ENCODE results near the gene PRM1. TPM values are rescaled to one million over a fixed set of nuclear protein-coding genes. Genes with fewer than 3 reads are reported as not detected.

PRM1 gene
- total and polyA plus RNA-seq, 2 of the 13 experiments (the other 11 are each of a cell fraction or from before 2014, with no cell fraction given): not detected

- TF ChIP-seq PCBP1 (IDR thresholded peaks at IDR 0.05; ENCODE audit: borderline replicate concordance, low read depth, low read length) (0 out of 2 replicates have a peak, but pooled peaks have one; percentile 20), ZFAT (CRISPR knock-in tag; conservative IDR thresholded peaks at IDR 0.05) (no peak)
These were observed 31.7 kb downstream of the PRM1 start (continued) for GRCh38 chr16:11249233-11250061.

GRCh38 chr16:11248133-11248532 lies 33.0 kb downstream of the PRM1 start:
- in situ Hi-C loops (cut with HindIII; ENCODE audit: extremely low pct_ligation_motif_present, low pct_unique_long_range_greater_than_20kb): no loop called here
- WGBS (ENCODE audit: low lambda C conversion rate): 65% methylated on average over 8 of the region's 8 CpGs

More at GRCh38 chr16:11248133-11248532, 33.0 kb downstream of the PRM1 start:
- H2AFZ ChIP-seq (ENCODE audit: low read length): no peak overlapping the region
- no peak for ATAC-seq
- no peak overlapping the region for H3K27ac ChIP-seq (ENCODE audit: extremely low read length, insufficient read depth, low read length)
- ChIA-PET CTCF (ENCODE audit: low intra/inter-chr PET ratio, low total read pairs) (no interaction called here), POLR2A (interaction anchor here (0.9 to 1.7 kb wide), 2 partner anchors 8 to 109 kb away, joined by 3 to 4 read pairs; no protein-coding TSS in a partner anchor)
- peaks cover 19% of the 10 kb centered on the region for H4K20me1 ChIP-seq (ENCODE audit: insufficient read depth, low read length)
- no peak overlapping the region for H3K4me2 ChIP-seq (ENCODE audit: low read depth, low read length)
- no peak overlapping the region for H3K4me3 ChIP-seq (replicated peaks in 1 of 3; ENCODE audit: insufficient read depth in 1 of 3, low read depth in 2 of 3, low read length in 3 of 3)
- H3K9ac ChIP-seq (ENCODE audit: insufficient read depth, low read depth, low read length): no peak overlapping the region
- intact Hi-C loops (cut with micrococcal nuclease; ENCODE audit: unreplicated experiment): no loop called here
- TF ChIP-seq ZSCAN25 (CRISPR knock-in tag; IDR thresholded peaks at IDR 0.05) (no peak), ZNF557 (CRISPR knock-in tag; IDR thresholded peaks at IDR 0.05) (no peak), DPF2 (CRISPR knock-in tag; IDR thresholded peaks at IDR 0.05; ENCODE audit: borderline replicate concordance, low read depth) (no peak), DDIT3 (CRISPR knock-in tag; IDR thresholded peaks at IDR 0.05) (no peak), ZBTB7B (CRISPR knock-in tag; IDR thresholded peaks at IDR 0.05) (no peak), ETV5 (CRISPR knock-in tag; IDR thresholded peaks at IDR 0.05; ENCODE audit: borderline replicate concordance) (no peak), MAF1 (CRISPR knock-in tag; IDR thresholded peaks at IDR 0.05; ENCODE audit: borderline replicate concordance) (no peak), HNRNPUL1 (IDR thresholded peaks at IDR 0.05; ENCODE audit: low read depth, low read length) (no peak), ZNF629 (CRISPR knock-in tag; conservative IDR thresholded peaks at IDR 0.05) (no peak), BRF2 (CRISPR knock-in tag; IDR thresholded peaks at IDR 0.05) (no peak)
- peaks cover 1% of the 10 kb centered on the region for H3K79me2 ChIP-seq (ENCODE audit: insufficient read depth, low read length)
- DNase-seq (ENCODE audit: low spot score): no peak
- no peaks in the 10 kb centered on the region for H3K9me3 ChIP-seq (ENCODE audit: low read length)
- H3K27me3 ChIP-seq (ENCODE audit: control insufficient read depth in 1 of 2, insufficient read depth in 2 of 2, low read length in 2 of 2): peaks cover 0 to 8% of the 10 kb centered on the region in 2 experiments; a peak in 2 of 5 replicates
- FAIRE-seq: no peak
- H3K36me3 ChIP-seq (replicated peaks in 1 of 2; ENCODE audit: control insufficient read depth in 1 of 2, insufficient read depth in 2 of 2, low read length in 2 of 2): no peaks in the 10 kb centered on the region
- H3K4me1 ChIP-seq (ENCODE audit: insufficient read depth, low read length): peaks cover 54% of the 10 kb centered on the region
- no TSS peak for BruUV-seq (replicated peaks)
